NCI-H2107 treated with DMSO at 0.1 percent for 48 hours (cell line): ENCODE results near the gene MRRF.
"Not testable (repeated sequence)": the region's sequence is repeated elsewhere in the genome, so short reads cannot be mapped to it uniquely, and the experiment has no call there.

ENCODE experiments used
- DNase-seq: peaks from one replicate; lab custom pipeline; 2025; ENCODE audit not compliant: unreplicated experiment; lab: John Stamatoyannopoulos, UW

Gene MRRF

DNA sequence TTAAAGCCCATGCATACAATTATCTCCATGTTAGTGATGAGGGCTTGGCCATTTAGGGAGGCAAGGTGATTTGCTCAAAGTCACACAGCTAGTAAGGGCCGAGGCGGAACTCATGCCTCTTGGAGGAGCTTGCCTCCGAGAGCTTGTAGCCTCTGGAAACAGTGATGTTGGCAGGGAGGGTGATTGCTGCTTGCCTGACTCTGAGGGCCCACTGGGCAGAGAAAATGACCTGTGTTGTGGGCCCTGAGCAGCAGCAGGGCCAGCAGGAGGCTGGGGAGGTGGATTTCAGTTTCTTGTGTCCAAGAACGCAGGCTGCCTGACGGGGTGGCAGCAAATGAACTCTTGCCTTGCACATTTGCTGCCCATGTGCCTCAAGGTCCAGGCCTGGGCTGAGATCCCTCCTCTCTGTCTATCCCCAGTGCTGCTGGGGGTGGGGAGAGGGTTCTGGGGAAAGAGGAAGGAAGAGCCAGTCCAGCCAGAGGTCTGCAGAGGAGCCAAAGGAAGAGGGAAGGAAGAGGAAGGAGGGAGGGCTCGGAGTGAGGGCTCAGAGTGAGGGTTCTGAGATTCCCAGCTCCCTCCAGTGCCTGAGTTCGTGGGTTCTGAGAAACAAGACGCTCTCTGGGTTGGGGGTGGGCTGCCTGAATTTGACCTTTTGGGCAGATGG lies 90.0 kb downstream of the MRRF start:
- no peak for DNase-seq

DNA sequence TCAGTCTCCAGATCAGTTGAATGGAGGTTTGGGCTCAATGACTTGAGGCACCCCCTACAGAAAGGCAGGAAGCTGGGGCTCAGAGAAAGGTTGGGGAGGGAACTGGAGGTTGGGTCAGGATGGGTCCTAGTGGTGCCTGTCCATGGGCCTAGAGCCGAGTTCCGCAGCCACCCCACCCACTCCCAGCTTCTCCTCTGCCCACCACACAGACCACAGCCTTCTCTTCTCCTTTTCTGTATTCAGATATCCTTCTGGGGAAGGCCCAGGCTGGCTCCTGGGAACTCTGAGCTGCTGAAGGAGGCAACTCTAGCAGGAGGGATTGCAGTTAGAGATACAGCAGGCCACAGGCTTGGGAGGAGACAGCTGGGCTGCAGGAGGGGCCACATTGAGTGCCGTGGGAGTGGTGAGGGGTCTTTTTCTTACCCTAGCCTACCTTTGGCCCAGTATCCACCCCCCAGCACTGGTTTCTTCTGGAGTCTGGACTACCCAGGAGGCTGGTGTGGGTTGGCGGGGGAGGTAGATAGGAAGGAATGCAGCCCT lies 90.7 kb downstream of the MRRF start:
- no peak for DNase-seq

DNA sequence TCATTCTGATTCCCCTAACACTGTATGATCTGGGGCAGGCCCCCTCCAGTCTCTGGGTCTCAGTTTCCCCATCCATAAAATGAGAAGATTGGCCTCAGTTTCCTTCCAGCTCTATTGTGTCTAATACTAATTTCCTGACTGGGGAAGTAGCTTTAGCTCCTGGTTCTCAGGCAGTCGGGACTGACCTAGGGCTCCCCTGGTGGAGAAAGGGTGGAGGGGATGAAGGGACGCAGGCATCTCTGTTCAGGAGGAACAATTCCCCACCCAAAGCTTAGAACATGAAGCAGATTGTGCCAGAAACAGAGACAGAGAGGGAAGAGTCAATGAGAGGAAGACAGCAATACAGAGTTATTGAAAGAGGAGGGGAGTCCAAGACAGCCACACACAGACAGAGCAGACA lies 91.9 kb downstream of the MRRF start:
- DNase-seq: no peak

DNA sequence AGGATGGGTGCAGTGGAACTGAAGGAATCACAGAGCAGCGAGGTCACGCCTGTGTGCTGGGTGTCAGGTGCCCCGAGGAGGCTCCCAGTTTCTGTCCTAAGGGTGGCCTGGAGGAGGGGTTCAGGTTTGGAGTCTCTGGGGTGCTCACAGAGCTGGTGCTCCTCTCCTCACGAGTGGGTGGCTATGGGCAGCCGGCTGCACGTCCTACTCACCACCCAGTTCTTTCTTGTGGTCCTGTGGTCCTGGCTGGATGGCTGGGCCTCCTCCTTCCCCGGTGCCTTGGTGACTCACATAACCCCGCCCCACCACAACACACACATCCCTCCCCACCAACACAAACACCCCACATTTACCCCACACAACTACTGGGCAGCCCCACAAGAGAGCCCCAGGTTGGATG lies 96.2 kb downstream of the MRRF start:
- no peak for DNase-seq

DNA sequence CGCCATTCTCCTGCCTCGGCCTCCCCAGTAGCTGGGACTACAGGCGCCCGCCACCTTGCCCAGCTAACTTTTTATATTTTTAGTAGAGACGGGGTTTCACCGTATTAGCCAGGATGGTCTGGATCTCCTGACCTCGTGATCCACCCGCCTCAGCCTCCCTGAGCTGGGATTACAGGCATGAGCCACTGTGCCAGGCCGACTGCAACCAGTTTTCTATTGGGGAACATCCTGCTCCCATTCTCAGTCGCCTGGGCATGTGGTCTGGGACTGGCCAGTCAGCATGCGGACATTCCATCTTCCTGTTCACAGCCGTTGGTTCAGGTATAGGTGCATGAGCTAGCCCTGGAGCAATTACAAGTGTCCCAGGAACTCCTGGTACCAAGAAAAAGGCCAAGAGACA lies 98.4 kb downstream of the MRRF start:
- not testable (repeated sequence) for DNase-seq

DNA sequence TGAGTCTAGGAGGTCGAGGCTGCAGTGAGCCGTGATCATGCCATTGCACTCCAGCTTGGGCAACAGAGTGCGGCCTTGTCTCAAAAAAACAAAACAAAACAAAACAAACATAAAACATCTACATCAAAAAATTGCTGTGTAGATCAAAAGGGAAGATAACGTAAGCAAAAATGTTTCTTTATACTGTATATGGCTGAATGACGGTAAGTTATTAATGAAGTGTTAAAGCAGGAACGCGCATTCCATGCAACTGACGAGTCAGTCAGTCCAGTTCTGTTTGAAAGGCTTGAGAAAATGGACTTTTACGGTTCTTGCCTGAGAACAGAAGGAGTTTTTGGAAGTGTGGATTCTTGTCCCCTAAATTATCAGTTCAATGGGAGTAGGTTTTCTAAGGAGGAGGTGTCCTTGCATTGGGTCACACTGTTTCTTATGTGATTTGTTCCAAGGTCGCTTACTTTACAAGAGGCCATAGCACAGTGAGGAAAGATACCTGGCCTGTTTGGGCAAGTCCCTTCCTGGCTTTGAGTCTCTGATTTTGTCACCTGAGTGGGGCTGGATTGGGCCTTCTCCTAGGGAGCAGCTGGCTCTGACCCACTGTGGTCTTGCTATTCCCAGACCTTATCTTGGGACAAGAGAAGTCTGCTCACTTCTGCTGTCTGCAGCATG lies 99.6 kb downstream of the MRRF start:
- no peak for DNase-seq

DNA sequence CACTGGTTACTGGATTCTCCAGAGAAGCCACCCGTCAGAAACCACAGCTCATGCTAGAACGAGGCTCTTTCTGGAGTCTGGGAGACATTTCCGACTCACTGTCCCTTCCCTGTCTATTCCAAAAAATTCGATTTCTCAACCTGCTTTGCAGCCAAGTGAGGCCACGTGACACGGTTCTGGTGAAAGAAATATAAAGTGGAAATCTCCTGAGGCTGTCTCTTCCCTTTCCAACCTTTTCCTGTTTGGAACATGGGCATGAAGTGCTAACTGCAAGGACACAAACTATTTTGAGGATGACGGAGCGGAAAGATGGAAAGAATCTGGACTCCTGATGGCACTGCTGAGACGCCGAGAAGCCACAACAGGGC lies 100.1 kb downstream of the MRRF start:
- no peak for DNase-seq

DNA sequence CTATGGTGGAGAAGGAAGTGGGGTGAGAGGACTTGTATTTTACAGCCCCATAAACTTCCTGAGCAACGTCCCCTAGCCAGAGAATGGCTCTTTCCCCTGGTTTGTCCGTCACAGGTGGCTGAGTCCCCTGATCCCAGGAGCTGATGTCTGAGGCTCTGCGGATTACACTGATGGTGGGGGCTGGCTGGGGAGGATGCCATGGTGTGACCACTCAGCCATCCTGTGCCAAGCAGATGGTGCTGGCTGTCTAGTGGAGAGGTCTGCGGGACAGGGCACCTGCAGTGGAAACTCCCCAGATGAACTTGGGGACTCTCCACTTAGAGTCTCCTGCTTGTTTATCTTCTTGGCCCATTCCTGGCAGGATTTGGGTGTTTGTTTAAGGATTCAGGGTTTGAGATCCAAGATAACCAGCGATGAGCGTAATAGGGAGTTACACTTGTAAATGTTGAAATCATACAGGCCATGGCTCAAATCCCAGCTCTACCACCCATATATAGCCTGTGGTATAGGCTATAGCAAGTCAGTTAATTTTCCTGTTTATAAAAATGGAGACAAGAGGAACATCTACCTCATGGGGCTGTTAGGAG lies 101.5 kb downstream of the MRRF start:
- no peak for DNase-seq

DNA sequence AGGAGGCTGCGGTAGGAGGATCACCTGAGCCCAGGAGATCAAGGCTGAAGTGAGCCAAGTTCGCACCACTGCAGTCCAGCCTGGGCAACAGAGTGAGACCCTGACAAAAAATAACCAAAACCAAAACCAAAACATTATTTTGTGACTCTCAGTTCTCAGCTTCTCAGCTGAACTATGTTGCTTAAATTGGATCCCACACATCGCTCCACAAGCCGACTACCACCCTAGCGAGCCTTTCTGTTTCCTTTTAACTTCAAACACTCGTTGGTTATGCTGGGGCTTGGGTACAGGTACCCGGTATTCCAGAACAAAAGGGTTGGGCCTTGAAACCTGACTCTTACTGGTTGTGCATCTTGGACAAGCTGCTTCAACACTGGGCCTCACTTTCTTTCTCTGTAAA lies 102.4 kb downstream of the MRRF start:
- DNase-seq: no peak

DNA sequence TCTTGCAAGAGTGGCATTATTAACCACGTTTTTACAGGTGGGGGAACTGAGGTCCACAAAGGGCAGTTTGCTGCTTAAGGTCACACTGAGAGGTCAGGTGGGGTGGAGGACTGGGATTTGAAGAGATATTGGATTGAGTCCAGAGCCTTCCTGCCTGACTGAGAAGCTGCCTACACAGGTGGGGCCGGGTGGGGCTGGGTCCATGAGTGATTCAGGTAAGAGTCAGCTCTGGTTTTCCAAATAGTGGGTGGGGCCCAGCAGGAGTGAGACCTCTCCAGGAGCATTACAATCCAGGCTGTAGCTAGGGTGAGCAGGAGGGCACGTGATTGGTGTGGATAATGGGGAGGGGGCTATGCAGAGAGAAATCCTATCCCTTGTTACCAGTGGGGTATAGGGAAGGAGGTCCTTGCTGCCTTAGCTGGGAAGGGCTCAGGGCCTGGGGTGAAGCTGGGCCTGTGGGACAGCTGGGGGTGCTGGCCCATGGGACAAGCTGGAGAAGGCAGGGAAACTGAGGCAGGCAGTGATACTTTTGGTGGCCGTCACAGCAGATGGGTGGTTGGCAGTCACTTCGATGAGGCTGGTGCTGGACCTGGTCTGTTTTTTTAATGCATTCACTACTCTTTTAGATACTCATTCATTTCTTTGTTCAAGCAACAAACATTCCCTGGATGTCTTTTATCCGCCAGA lies 103.2 kb downstream of the MRRF start:
- DNase-seq: no peak

DNA sequence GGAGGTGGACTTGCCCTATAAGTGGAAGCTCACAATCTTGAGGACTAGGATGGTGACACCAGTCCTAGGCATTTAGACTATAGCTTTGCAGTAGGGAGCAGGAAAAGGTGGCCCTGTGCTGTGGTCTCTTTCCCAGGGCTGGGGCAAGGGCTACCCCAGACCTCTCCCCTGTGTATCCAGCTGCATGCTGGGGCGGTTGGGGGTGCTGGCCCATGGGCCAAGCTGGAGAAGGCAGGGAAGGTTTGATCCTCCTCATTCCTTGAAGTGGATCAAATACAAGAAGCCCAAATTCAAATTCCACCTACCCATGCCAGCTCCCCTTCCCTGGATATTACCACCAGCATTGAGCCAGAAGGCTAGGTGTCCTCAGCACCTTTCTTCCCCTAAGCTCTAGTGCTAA lies 104.0 kb downstream of the MRRF start:
- DNase-seq: no peak

DNA sequence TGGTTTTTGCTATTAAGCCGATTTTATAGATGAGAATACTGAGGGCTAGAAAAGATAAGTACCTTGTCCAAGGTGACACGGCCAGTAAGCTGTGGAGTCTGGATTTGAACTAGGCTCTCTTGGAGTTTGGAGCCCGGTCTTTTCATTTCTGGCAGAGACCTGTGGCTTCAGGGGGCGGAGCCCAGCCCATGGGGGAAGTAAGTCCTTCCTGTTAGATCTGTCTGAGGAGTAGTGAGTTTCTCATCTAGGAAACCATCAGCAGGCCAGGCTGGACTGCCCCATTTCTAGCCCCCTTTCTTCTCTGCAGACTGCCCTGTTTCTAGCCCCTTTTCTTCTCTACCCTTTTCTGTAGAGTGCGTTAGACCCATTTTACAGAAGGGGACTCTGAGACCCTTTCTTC lies 105.6 kb downstream of the MRRF start:
- no peak for DNase-seq

DNA sequence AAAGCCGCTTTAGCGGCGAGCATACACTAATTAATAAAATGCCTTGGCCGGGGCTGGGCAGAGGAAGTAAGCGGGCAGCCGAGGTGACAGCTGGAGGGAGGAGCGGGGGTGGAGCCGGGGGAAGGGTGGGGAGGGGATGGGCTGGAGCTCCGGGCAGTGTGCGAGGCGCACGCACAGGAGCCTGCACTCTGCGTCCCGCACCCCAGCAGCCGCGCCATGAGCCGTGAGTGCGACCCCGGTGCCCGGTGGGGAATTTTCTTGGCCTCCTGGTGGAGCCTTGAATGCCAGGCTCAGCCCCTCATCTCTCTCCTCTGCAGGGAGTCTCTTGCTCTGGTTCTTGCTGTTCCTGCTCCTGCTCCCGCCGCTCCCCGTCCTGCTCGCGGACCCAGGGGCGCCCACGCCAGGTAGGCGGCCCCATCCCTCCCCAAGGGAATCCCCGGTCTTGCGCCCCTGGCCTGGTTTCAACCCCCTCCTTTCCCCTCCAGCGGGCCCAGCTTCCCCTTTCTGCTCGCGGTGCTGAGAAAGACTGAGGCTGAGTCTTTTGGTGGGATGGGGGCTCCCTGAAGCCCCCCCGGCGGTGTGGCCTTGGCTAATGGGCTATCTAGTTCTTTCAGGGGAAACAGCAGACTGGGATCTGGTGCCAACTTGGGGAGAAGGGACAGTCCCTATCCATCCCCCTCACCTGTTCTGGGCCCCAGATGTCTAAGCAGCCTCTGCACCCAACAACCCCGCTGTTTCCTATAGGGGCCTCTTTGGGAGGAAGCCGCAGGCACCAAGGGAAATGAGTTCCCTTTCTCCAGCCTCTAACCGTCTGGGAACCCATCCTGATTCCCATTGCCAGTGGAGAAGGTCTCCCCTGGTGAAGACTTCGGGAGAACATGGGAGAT lies 106.4 kb downstream of the MRRF start, which contains the start of gene PTGS1:
Gene PTGS1 (plus strand): TSS at position 156 of the 887 bp plus-strand sequence. CDS start 61 bp downstream, at position 217.
- no peak for DNase-seq

DNA sequence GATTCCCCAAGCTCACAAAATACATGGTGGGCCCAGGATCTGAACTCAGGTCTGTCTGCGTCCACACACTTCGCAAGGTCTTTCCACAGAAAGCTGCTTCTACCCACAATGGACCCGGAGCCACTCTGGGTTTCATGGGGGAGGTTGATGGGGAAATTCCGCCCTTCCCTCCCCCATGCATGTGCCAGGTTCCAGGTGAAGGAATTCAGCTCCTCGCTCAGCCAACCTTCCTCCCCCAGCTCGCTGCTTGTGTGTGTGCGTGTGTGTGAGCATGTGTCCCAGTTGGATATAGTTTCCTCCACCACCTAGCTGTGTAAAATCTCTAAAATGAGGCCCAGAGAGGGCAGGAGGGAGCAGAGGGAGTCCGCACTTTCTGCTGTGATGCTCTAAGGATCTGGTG lies 107.2 kb downstream of the MRRF start:
- no peak for DNase-seq

DNA sequence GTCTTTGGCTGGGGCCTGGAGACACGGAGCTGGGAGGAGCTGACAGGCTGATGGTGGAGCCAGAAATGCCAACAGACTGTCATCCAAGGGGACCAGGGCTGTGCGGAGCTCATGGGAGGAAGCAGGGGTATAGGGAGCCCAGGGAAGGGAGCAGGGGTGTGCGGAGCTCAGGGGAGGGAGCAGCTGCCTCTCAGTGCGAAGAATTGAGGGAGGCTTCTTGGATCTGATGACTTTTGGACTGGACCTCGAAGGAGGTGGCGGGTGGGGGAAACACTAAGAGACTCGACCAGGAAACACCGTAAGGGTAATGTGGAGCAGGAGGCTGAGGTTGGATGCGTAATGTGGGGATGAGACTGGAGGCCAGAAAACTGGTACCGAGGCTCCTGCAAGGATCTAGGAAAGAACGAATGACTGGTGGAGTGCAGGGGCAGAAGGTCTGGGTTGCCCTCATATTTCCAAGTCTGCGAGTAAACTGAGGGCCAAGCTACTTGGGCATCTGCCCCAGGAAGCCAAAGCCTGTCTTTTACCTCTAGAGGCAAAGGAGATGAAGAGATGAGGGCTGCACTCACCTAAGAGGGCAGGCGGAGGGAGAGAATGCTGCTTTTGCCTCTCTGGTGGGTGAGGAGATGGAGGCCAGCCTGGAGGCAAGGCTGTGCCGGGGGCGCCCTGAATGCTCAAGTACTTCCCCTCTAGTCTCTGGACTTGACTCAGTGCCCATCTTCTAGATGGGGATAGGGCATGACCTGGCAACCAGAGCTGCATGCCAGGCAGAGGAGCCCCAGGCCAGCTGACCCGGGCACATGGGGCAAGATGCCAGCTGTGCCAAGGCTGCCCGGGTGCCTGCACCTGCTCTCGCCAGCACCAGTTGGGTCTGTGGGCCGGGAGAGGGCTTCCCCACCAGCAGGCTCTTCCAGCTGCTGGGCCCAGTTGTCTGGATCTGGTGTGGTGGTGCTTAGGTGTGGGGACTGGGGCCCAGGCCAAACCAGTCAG lies 108.5 kb downstream of the MRRF start:
- no peak for DNase-seq

DNA sequence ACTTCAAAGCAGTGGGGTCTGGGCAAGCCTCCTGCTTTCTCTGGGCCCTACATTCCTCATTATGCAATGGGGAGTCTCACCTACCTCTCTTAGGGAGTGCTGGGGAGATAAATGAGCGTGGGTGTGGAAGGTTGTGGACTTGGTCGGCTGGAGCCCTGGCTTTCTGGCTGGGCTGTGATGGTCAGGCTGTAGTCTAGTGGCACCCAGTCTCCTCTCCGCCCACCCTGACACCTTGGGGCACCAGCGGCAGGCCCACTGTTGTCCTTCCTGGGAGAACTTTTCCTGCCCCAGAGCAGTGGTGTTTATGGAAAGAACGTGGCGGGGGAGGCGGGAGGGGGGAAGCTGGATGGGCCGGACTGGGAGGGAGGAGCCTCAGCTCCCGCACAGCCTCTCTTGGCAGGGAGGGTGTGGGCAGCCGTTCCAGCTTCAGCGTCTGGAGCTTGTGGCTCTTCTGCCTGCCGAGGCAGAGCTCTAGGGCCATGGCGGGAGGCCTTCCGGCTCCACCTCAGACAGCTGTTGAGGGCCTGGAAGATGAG lies 110.3 kb downstream of the MRRF start:
- DNase-seq: no peak

DNA sequence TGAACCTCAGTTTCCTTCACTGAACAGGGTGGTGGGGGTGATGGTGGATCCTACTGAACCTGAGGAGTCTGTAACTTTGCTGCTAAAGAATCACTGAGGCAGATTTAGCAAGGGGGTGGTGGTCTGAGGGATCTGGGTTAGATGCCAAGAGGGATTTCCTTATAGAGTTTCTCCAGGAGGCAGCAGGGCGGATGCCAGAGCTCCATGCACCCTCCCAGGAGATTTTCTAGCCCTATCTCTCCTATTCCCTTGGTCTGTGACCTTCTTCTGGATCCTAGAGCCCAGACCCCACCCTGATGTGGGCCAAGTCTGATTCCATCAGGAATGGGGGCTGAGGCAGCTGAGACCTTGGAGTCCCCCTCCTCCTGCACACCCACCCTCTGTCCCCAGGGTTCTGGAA lies 112.1 kb downstream of the MRRF start:
- DNase-seq: no peak

DNA sequence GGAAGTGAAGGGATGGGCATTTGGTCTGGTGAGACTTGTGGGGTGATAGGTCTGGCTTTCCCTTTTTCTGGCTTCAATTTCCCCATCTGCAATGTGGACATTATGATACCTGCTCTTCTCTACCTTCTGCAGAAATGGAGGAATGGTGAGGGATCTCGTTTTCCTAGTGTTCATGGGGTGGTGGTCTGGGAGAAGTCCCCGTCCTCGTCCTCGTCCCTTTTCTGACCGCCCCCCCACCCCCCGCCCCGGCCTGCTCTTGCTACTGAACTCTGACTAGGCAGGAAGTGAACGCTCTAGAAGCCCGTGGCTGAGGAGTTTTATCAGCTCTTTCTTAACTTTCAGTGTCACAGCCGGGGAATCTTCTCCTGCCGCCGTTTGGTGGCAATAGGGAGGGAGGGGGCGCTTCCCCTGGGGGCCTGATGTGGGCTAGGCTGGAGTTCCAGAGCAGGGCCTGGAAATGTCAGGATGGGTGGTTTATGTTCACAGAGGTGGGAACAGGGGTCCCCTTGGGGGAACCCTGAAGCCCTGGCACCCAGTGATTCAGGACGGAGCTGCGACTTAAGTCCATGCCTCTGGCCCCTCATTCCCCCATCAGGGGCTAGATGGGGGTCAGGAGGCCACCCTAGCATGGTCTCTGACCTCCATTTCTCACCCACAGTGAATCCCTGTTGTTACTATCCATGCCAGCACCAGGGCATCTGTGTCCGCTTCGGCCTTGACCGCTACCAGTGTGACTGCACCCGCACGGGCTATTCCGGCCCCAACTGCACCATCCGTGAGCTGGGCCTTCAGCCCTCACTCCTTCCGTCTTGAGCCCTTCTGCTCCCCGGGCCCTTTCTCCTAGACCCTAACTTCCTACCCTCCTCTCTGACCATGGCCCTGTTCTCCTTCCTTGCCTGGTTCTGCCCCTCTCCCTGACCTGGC lies 112.8 kb downstream of the MRRF start:
- no peak for DNase-seq
